Hepatocyte (in vitro differentiated cells): ENCODE results near the gene PPP2R2C.

Experiments
- EZH2 ChIP-seq: fragments of 200-600 bp; sonication (generic); IDR thresholded peaks from 2 replicates; pipeline ENCODE4 v1.6.1; 2016; ENCODE audit warnings: antibody characterized with exemption, mild to moderate bottlenecking, borderline replicate concordance
- TF ChIP-seq, protein P1 (sequence below): fragments of 200-600 bp; sonication (generic); IDR thresholded peaks from 2 replicates; pipeline ENCODE4 v1.5.1; 2016; ENCODE audit warnings: antibody characterized with exemption, mild to moderate bottlenecking; ENCODE audit not compliant: poor library complexity

DNA sequence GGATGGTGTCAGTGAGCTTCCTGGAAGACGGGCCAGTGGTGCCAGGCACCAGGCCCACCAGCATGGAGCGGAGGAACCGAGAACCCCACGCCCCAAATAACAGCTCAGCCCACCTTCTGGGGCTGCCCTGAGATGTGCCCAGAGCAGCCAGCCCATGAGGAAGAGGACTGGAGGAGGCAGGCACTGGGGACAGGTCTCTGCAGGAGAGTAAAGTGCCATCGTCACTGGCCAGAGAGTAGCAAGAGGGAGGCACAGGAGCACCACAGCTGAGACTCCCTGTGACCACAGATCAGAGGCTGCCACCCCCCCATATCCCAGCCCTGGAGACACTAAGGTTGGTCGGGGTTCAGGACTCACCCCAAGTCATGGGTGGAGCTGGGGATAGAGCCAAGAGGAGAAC, 63.0 kb downstream of the PPP2R2C start:
- TF ChIP-seq, protein P1, sequence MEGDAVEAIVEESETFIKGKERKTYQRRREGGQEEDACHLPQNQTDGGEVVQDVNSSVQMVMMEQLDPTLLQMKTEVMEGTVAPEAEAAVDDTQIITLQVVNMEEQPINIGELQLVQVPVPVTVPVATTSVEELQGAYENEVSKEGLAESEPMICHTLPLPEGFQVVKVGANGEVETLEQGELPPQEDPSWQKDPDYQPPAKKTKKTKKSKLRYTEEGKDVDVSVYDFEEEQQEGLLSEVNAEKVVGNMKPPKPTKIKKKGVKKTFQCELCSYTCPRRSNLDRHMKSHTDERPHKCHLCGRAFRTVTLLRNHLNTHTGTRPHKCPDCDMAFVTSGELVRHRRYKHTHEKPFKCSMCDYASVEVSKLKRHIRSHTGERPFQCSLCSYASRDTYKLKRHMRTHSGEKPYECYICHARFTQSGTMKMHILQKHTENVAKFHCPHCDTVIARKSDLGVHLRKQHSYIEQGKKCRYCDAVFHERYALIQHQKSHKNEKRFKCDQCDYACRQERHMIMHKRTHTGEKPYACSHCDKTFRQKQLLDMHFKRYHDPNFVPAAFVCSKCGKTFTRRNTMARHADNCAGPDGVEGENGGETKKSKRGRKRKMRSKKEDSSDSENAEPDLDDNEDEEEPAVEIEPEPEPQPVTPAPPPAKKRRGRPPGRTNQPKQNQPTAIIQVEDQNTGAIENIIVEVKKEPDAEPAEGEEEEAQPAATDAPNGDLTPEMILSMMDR: no peak
- no peak for TF ChIP-seq EZH2
